Ishikawa (cell line): Measurements from ENCODE around the gene ATP2B2.

Experiments
- CREB1 ChIP-seq: IDR thresholded peaks from 2 replicates; pipeline ENCODE4 v1.6.1; 2012; ENCODE audit warnings: low read depth
- NFIC ChIP-seq: IDR thresholded peaks from 2 replicates; pipeline ENCODE4 v1.6.1; 2012
- REST ChIP-seq: IDR thresholded peaks from 2 replicates; pipeline ENCODE4 v1.6.1; 2012; ENCODE audit warnings: low read depth, mild to moderate bottlenecking
- TAF1 ChIP-seq: IDR thresholded peaks from 2 replicates; pipeline ENCODE4 v1.6.1; 2012; ENCODE audit warnings: low read depth, mild to moderate bottlenecking

- TF ChIP-seq TAF1 (no peak), NFIC (no peak), REST (no peak), CREB1 (no peak)
Observed at GRCh38 chr3:10338164-10338470, 167.3 kb downstream of the ATP2B2 start.
